ENCODE data around the gene TPRG1L.
"Not testable (repeated sequence)": the region's sequence is repeated elsewhere in the genome, so short reads cannot be mapped to it uniquely, and the experiment has no call there.

TPRG1L gene

GRCh38 chr1:3624200-3625136 is at the start of gene TPRG1L:
TPRG1L (plus strand) TSS chr1:3625015; CDS start chr1:3625073, 58 bp downstream.
- DNase-seq: peak; percentile 98

GRCh38 chr1:3575515-3575914 is 49.3 kb upstream of the TPRG1L start:
- DNase-seq: not testable (repeated sequence)

GRCh38 chr1:3575993-3576392 is 48.8 kb upstream of the TPRG1L start:
- DNase-seq: no peak

GRCh38 chr1:3577300-3577699 is 47.5 kb upstream of the TPRG1L start:
- DNase-seq: no peak

- no peak for DNase-seq
Observed at GRCh38 chr1:3577711-3578432, 46.9 kb upstream of the TPRG1L start.

- DNase-seq: no peak
Observed at GRCh38 chr1:3578433-3578805, 46.4 kb upstream of the TPRG1L start.

- DNase-seq: no peak
Observed at GRCh38 chr1:3578906-3579305, 45.9 kb upstream of the TPRG1L start.

GRCh38 chr1:3579626-3580025 is 45.2 kb upstream of the TPRG1L start:
- DNase-seq: no peak

- no peak for DNase-seq
Observed at GRCh38 chr1:3580231-3580630, 44.6 kb upstream of the TPRG1L start.

GRCh38 chr1:3581296-3582036 is 43.3 kb upstream of the TPRG1L start:
- DNase-seq: no peak

GRCh38 chr1:3583751-3584150 is 41.1 kb upstream of the TPRG1L start:
- DNase-seq: not testable (repeated sequence)

- no peak for DNase-seq
Observed at GRCh38 chr1:3584915-3585314, 39.9 kb upstream of the TPRG1L start.

- not testable (repeated sequence) for DNase-seq
Observed at GRCh38 chr1:3585353-3585868, 39.4 kb upstream of the TPRG1L start.

- no peak for DNase-seq
Observed at GRCh38 chr1:3585940-3586568, 38.8 kb upstream of the TPRG1L start.

- no peak for DNase-seq
Observed at GRCh38 chr1:3586986-3587759, 37.6 kb upstream of the TPRG1L start.

GRCh38 chr1:3588395-3588794 is 36.4 kb upstream of the TPRG1L start:
- no peak for DNase-seq

GRCh38 chr1:3590139-3590763 is 34.6 kb upstream of the TPRG1L start:
- no peak for DNase-seq

- DNase-seq: no peak
Observed at GRCh38 chr1:3590951-3591865, 33.6 kb upstream of the TPRG1L start.

GRCh38 chr1:3593334-3593733 is 31.5 kb upstream of the TPRG1L start:
- no peak for DNase-seq

GRCh38 chr1:3593745-3594144 is 31.1 kb upstream of the TPRG1L start:
- no peak for DNase-seq
